ENCODE results near the gene GRHL3.

The GRHL3 gene

DNA sequence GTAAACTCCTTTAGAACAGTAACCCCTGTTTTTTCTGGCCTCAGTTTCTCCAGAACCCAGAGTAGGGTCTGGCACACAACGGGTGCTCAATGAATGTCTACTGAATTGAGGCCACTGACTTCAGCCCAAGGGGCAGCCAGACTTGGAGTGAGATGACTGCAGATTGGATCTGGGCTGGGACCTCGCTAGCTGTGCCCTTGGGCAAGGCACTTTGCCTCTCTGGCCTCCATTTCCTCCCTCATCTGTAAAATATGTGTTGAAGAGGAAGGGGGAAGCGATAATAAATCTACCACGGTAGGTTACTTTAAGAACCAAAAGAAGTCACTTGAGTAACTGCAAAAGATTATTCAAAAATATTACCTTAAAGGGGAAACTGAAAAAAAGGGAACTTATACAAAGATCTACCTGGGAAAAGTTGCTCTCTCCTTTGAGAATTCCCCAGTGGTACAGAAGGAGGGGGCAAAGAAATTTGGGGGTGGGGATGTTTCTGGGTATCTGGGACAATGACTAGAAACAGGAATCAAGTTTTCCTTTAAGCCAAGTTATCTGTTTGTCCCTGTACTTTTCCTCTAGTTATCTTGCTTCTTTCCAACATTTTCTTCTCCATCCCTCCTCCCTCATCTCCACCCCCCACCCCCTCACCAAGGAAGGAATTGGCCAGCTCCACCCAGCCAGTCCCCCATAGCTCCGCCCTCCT, 394 bp upstream of the GRHL3 start:
- H3K9me3 Mint-ChIP-seq: no peaks in the 10 kb centered on the region
- peaks cover 89% of the 10 kb centered on the region for H3K27me3 Mint-ChIP-seq (ENCODE audit: low read depth)

GRCh38 chr1:24319962-24320361, 805 bp downstream of the GRHL3 start:
- H3K9me3 Mint-ChIP-seq: no peaks in the 10 kb centered on the region
- peaks cover 30% of the 10 kb centered on the region for H3K4me1 Mint-ChIP-seq (ENCODE audit: low read depth)
- peak overlapping the region; percentile 29 for H3K27ac Mint-ChIP-seq
- H3K27me3 Mint-ChIP-seq (ENCODE audit: low read depth): peaks cover 91% of the 10 kb centered on the region
- H3K4me3 Mint-ChIP-seq: no peak overlapping the region
- H3K36me3 Mint-ChIP-seq (ENCODE audit: low read depth): peaks cover 3% of the 10 kb centered on the region

More for the DNA sequence above, 394 bp upstream of the GRHL3 start:
- no peak overlapping the region for H3K27ac Mint-ChIP-seq
- peaks cover 30% of the 10 kb centered on the region for H3K4me1 Mint-ChIP-seq (ENCODE audit: low read depth)
- H3K36me3 Mint-ChIP-seq (ENCODE audit: low read depth): peaks cover 3% of the 10 kb centered on the region
- no peak overlapping the region for H3K4me3 Mint-ChIP-seq

DNA sequence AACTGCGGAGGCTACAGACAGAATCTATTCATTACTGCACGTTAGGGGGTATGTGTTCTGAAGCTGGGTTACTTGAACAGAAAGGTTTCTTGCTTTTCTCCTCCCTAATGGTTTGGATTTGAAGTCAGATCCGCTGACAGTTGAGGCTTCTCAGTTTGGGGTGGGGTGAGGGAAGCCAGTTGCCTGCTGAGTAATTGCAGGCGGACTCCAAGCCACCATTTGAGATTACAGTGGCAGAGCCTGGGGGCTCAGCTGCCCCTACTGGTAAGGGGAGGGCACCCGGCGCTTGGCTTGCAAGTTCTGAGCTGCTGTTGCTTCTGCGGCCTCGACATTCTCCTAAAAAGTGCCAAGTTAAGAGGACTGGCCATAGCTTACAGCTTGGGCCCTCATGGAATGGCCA, 2.0 kb downstream of the GRHL3 start:
- H3K4me1 Mint-ChIP-seq (ENCODE audit: low read depth): peaks cover 30% of the 10 kb centered on the region
- no peak overlapping the region for H3K27ac Mint-ChIP-seq
- peaks cover 3% of the 10 kb centered on the region for H3K36me3 Mint-ChIP-seq (ENCODE audit: low read depth)
- no peak overlapping the region for H3K4me3 Mint-ChIP-seq
- peaks cover 93% of the 10 kb centered on the region for H3K27me3 Mint-ChIP-seq (ENCODE audit: low read depth)
- no peaks in the 10 kb centered on the region for H3K9me3 Mint-ChIP-seq

DNA sequence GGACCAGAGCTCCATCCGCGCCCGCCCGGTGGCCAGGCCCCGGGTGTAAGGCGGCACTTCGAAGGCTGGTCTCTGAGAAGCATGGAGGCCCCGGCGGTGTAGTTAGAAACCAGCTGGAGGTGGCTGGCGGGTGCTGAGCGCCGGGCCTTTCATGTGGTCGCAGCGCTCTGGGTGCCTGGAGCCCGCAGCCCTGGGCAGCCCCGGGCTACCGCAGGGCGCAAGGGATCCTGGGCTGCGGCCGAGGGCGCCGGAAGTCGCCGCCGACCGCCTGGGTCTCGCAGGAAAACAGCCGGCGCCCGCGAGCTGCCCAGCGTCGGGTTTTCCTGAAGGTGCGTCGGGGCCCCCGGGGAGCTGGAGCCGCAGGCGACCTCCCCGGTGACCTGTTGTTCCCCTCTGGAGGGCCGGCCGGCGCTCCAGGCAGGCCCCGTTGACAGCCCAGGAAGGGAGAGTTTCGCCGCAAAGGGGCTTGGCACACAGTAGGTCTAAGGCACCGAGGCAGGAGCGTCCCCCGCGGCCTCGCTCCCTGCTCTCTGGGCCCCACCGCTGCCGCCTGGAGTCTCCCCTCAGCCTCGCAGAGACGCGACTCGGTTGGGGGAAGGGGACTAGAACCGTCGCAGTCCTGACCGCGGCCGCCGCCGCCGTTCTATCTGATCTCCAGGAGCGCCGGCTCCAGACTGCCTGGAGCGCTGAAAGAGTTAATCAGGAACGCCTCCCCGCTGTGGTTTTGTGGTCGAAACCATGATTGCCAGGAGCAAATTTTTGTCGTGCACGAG, 2.7 kb downstream of the GRHL3 start:
- Mint-ChIP-seq H3K36me3 (ENCODE audit: low read depth) (peaks cover 3% of the 10 kb centered on the region), H3K4me1 (ENCODE audit: low read depth) (peaks cover 30% of the 10 kb centered on the region), H3K9me3 (no peaks in the 10 kb centered on the region), H3K4me3 (peak overlapping the region; percentile 56), H3K27me3 (ENCODE audit: low read depth) (peaks cover 93% of the 10 kb centered on the region), H3K27ac (peak overlapping the region; percentile 55)

- peaks cover 93% of the 10 kb centered on the region for H3K27me3 Mint-ChIP-seq (ENCODE audit: low read depth)
These were observed 3.5 kb downstream of the GRHL3 start for GRCh38 chr1:24322470-24323177.

DNA sequence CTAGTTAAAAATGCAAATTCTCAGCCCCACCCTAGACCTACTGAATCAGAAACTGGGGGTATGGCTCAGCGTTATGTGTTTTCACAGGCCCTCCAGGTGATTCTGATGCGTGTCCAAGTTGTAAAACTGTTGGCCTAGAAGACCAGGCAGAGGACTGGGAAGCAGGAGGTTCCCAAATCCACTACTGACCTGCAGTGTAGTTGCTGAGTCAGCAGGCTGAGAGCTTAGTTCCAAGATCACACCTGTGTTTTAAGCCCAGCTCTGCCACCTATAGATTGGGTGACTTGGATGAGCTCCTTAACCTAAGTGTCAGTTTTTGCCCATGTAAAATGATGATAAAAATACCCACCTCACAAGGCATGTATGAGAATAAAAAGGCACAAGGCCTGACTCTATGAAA, 4.1 kb downstream of the GRHL3 start:
- no peaks in the 10 kb centered on the region for H3K9me3 Mint-ChIP-seq
- H3K4me3 Mint-ChIP-seq: no peak overlapping the region
- peaks cover 3% of the 10 kb centered on the region for H3K36me3 Mint-ChIP-seq (ENCODE audit: low read depth)
- peaks cover 30% of the 10 kb centered on the region for H3K4me1 Mint-ChIP-seq (ENCODE audit: low read depth)
- H3K27me3 Mint-ChIP-seq (ENCODE audit: low read depth): peaks cover 93% of the 10 kb centered on the region
- H3K27ac Mint-ChIP-seq: no peak overlapping the region

More at GRCh38 chr1:24322470-24323177, 3.5 kb downstream of the GRHL3 start:
- Mint-ChIP-seq H3K4me3 (peak overlapping the region; percentile 56), H3K4me1 (ENCODE audit: low read depth) (peaks cover 30% of the 10 kb centered on the region), H3K27ac (peak overlapping the region; percentile 55), H3K36me3 (ENCODE audit: low read depth) (peaks cover 3% of the 10 kb centered on the region), H3K9me3 (no peaks in the 10 kb centered on the region)

DNA sequence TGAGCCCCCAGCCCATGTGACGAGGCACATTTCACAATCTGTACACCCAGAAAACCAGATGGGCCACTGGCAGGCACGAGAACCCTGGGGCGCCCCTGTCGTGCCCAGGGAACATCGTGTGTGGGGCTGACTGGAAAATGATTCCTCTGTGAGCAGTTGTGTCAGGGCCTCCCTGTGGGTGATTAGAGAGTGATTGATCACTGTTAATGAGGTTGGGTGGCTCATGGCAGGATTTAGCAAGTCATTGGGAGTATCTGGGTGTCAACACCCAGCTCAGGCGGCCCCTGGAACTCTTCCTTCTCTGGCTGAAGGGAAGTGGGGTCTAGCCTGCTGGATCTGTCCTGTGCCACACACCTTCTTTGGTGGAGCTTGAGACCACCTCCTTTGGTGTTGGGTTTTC, 5.7 kb downstream of the GRHL3 start:
- H3K36me3 Mint-ChIP-seq (ENCODE audit: low read depth): peaks cover 2% of the 10 kb centered on the region
- no peak overlapping the region for H3K27ac Mint-ChIP-seq
- H3K27me3 Mint-ChIP-seq (ENCODE audit: low read depth): peaks cover 86% of the 10 kb centered on the region
- H3K9me3 Mint-ChIP-seq: no peaks in the 10 kb centered on the region
- no peak overlapping the region for H3K4me3 Mint-ChIP-seq
- H3K4me1 Mint-ChIP-seq (ENCODE audit: low read depth): peaks cover 19% of the 10 kb centered on the region

DNA sequence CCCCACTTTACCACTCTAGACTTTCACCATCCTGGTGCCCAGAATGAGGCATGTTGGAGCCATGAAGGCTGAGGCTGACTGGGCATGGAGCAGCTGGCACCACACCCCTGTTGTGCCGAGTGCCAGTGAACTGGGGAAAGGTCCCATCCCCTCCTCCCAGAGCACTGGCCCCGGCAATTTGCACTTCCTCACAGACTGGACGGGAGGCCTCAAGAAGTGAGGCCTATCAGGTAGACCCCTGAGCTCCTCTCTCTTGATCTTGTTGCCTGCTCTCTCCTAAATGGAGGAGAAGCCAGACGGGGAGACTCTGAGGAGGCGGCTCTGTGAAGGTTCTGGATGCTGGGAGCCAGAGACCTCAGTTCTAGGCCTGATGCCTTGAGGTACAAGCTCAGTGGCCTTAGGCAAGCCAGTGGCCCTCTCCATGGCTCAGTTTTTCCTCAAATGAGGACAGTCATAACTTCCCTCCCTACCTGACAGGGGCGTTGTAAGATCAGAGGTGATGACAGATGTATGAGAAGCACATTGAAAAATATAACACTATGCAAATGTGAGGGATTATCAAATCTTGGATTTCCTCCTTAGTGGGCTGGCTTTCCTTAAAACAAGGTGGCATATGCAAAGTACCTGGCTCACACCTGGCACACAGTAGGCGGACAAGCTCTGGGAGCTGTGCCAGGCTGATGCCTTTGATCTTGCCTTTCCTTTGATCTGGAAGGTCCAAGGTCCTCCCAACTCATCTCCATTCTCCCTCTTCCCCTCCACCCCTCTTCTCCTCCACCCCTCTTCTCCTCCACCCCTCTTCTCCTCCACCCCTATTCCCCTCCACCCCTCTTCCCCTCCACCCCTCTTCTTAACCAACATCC, 6.7 kb downstream of the GRHL3 start:
- Mint-ChIP-seq H3K27me3 (ENCODE audit: low read depth) (peaks cover 85% of the 10 kb centered on the region), H3K4me1 (ENCODE audit: low read depth) (peaks cover 10% of the 10 kb centered on the region), H3K4me3 (no peak overlapping the region), H3K9me3 (no peaks in the 10 kb centered on the region), H3K36me3 (ENCODE audit: low read depth) (no peaks in the 10 kb centered on the region), H3K27ac (no peak overlapping the region)

DNA sequence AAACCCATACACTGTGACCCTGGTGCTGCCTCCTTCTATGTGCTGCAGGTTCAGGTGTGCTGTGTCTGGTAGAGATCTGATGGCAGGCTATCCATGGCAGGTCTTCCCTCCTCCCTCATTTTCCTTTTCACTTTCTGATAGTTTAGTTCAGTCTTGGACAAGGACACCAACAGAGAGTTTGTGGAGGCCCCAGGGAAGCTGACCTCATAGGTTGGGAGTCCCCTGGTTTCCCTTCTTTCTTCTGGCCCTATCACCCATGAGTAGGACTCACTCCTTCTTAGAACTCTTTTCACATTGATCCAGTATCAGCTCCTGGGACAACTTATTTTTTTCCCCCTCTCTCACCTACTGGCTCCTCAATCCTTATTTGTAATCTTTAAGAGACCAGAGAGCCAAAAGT, 8.3 kb downstream of the GRHL3 start:
- peaks cover 3% of the 10 kb centered on the region for H3K4me1 Mint-ChIP-seq (ENCODE audit: low read depth)
- H3K27ac Mint-ChIP-seq: no peak overlapping the region
- no peak overlapping the region for H3K4me3 Mint-ChIP-seq
- H3K9me3 Mint-ChIP-seq: no peaks in the 10 kb centered on the region
- no peaks in the 10 kb centered on the region for H3K36me3 Mint-ChIP-seq (ENCODE audit: low read depth)
- peaks cover 86% of the 10 kb centered on the region for H3K27me3 Mint-ChIP-seq (ENCODE audit: low read depth)

- Mint-ChIP-seq H3K27ac (no peak overlapping the region), H3K9me3 (no peaks in the 10 kb centered on the region), H3K36me3 (ENCODE audit: low read depth) (no peaks in the 10 kb centered on the region), H3K27me3 (ENCODE audit: low read depth) (peaks cover 84% of the 10 kb centered on the region), H3K4me3 (no peak overlapping the region), H3K4me1 (ENCODE audit: low read depth) (peaks cover under 1% of the 10 kb centered on the region)
These were observed 8.7 kb downstream of the GRHL3 start for GRCh38 chr1:24327891-24328290.

GRCh38 chr1:24329331-24329730, 10.2 kb downstream of the GRHL3 start:
- Mint-ChIP-seq H3K9me3 (no peaks in the 10 kb centered on the region), H3K36me3 (ENCODE audit: low read depth) (no peaks in the 10 kb centered on the region), H3K4me3 (no peak overlapping the region), H3K27me3 (ENCODE audit: low read depth) (peaks cover 79% of the 10 kb centered on the region), H3K4me1 (ENCODE audit: low read depth) (no peaks in the 10 kb centered on the region), H3K27ac (no peak overlapping the region)

DNA sequence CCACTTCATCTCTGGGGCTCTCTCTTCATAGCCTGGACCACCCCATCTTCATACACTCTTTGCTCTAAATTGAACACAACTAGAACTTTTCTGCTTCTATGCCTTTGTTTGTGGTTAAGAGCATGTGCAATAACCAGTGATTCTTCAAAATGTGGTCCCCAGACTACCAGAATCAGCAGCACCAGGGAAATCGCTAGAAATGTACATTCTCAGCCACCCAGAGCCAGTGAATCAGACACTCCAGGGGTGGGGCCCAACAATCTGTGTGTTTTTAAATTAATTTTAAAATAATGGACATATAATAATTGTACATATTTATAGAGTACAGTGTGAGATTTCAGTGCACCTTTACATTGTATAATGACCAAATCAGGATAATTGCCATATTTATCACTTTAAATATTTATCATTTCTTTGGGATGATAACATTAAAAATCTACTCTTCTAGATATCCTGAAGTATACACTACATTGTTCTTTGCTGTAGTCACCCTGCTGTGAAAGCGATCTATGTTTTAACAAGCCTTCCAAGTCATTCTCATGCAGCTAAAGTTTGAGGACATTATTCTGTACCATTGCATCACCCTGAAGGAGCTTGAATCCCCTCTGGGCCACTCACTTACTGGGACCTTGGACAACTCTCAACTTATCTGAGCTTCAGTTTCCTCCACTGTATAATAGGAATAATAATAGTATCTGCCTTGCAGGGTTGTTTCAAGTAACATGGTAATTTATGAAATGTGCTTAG, 10.8 kb downstream of the GRHL3 start:
- no peaks in the 10 kb centered on the region for H3K4me1 Mint-ChIP-seq (ENCODE audit: low read depth)
- H3K36me3 Mint-ChIP-seq (ENCODE audit: low read depth): no peaks in the 10 kb centered on the region
- no peak overlapping the region for H3K27ac Mint-ChIP-seq
- no peaks in the 10 kb centered on the region for H3K9me3 Mint-ChIP-seq
- H3K27me3 Mint-ChIP-seq (ENCODE audit: low read depth): peaks cover 73% of the 10 kb centered on the region
- H3K4me3 Mint-ChIP-seq: no peak overlapping the region

DNA sequence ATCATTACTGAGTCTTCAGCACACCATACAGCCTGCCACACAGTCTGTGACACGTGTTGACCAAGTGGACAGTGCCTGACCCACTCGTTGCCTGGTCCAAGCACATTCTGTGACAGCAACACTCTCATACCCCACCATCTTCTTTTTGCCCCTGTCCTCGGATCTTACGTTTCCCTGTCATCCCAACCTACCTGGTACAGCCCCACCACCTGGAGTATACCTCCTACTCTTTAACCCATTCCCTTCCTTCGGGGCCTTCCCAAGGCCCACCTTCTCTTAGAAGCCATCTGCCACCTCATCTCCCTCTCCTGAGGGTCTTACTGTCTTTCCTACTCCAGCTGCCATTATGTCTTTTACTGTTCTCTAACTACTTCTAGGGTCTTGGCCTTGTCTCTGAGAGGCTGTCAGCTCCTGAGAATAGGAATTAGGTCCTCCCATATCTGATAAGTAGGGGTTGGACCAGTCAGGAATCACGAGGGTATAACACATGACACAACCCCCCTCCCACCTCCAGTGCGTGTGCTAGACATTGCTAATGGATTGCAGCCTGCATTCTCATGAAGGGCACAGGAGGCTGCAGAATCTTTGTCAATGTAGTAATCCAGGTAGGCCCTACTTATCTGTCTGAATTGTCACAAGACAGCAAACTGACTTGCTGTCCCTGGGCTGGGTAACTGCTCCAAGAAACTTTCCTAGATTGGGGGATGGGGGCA, 13.0 kb downstream of the GRHL3 start:
- H3K36me3 Mint-ChIP-seq (ENCODE audit: low read depth): no peaks in the 10 kb centered on the region
- H3K27ac Mint-ChIP-seq: no peak overlapping the region
- no peaks in the 10 kb centered on the region for H3K4me1 Mint-ChIP-seq (ENCODE audit: low read depth)
- H3K4me3 Mint-ChIP-seq: no peak overlapping the region
- H3K27me3 Mint-ChIP-seq (ENCODE audit: low read depth): peaks cover 66% of the 10 kb centered on the region
- no peaks in the 10 kb centered on the region for H3K9me3 Mint-ChIP-seq

Data from T-helper 1 cell treated with Interleukin-12 subunit alpha and Interleukin-12 subunit beta and Interleukin-4 antibody, amounts not matched to agents 30 μg/mL and 1 μg/mL, for 36 hours (primary cell).